GM21737 (cell line): ENCODE measurements around the gene GPR146.
A peak's percentile ranks its signal among the peaks of the same experiment; 100 is the strongest.
"Not testable (repeated sequence)": the region's sequence is repeated elsewhere in the genome, so short reads cannot be mapped to it uniquely, and the experiment has no call there.

Experiments used
- ATAC-seq: cut with Tn5 transposase; IDR thresholded peaks from one replicate; pipeline ENCODE4 v1.9.1; 2021; ENCODE audit warnings: mild to moderate bottlenecking, moderate library complexity; ENCODE audit not compliant: unreplicated experiment

Gene GPR146

GRCh38 chr7:1024876-1025742, 19.2 kb upstream of the GPR146 start:
- no peak for ATAC-seq

- no peak for ATAC-seq
Observed at GRCh38 chr7:1025743-1026581, 18.4 kb upstream of the GPR146 start.

GRCh38 chr7:1026721-1027161, 17.6 kb upstream of the GPR146 start:
- ATAC-seq, result no peak

- peak; percentile 1 for ATAC-seq
Observed at GRCh38 chr7:1027242-1028043, 16.9 kb upstream of the GPR146 start.

GRCh38 chr7:1028044-1028770, 16.1 kb upstream of the GPR146 start:
- ATAC-seq, result peak; percentile 45

GRCh38 chr7:1028775-1029636, 15.3 kb upstream of the GPR146 start:
- ATAC-seq, result no peak

GRCh38 chr7:1029637-1030443, 14.5 kb upstream of the GPR146 start:
- ATAC-seq, result no peak

GRCh38 chr7:1030444-1031070, 13.8 kb upstream of the GPR146 start:
- no peak for ATAC-seq

- ATAC-seq, result no peak
Observed at GRCh38 chr7:1031716-1032455, 12.5 kb upstream of the GPR146 start.

- ATAC-seq, result no peak
Observed at GRCh38 chr7:1032536-1033181, 11.7 kb upstream of the GPR146 start.

- no peak for ATAC-seq
Observed at GRCh38 chr7:1033546-1034145, 10.7 kb upstream of the GPR146 start.

GRCh38 chr7:1034769-1035168, 9.6 kb upstream of the GPR146 start:
- not testable (repeated sequence) for ATAC-seq

GRCh38 chr7:1036164-1036928, 8.0 kb upstream of the GPR146 start:
- ATAC-seq, result not testable (repeated sequence)

GRCh38 chr7:1040233-1040632, 4.1 kb upstream of the GPR146 start:
- not testable (repeated sequence) for ATAC-seq

GRCh38 chr7:1040790-1041189, 3.6 kb upstream of the GPR146 start:
- ATAC-seq, result no peak
